Measurements from ENCODE around the gene AP3S2. TPM values are rescaled to one million over a fixed set of nuclear protein-coding genes. Genes with fewer than 3 reads are reported as not detected.

The AP3S2 gene
- total RNA-seq, 1 experiment from 2014 or later, result 23.3 TPM

GRCh38 chr15:89810837-89811236 lies 83.0 kb downstream of the AP3S2 start:
- Histone ChIP-seq H3K27ac (ENCODE audit: low read depth, low read length) (no peak overlapping the region), H3K4me1 (ENCODE audit: control insufficient read depth in 1 of 2, insufficient read depth in 2 of 2, low read length in 2 of 2) (peaks cover 4 to 21% of the 10 kb centered on the region in 2 experiments; a peak in 2 of 4 replicates), H3K9me3 (ENCODE audit: control insufficient read depth in 1 of 2, insufficient read depth in 1 of 2, low read depth in 1 of 2, low read length in 2 of 2) (peaks cover 0 to 3% of the 10 kb centered on the region in 2 experiments; a peak in 1 of 4 replicates), H2AFZ (ENCODE audit: low read depth, low read length, poor library complexity, severe bottlenecking) (no peak overlapping the region), H4K20me1 (ENCODE audit: insufficient read depth) (no peaks in the 10 kb centered on the region), H3K36me3 (ENCODE audit: control insufficient read depth in 1 of 2, insufficient read depth in 2 of 2, low read length in 2 of 2) (no peaks in the 10 kb centered on the region), H3K9ac (ENCODE audit: low read length) (no peak overlapping the region), H3K4me3 (replicated peaks in 1 of 2; ENCODE audit: low read depth in 1 of 2, low read length in 2 of 2) (no peak overlapping the region), H3K9me2 (ENCODE audit: insufficient read depth) (no peaks in the 10 kb centered on the region), H3K27me3 (ENCODE audit: insufficient read depth, low read length) (no peaks in the 10 kb centered on the region), H3K4me2 (ENCODE audit: low read length) (no peak overlapping the region), H3K79me2 (ENCODE audit: insufficient read depth, low read length) (no peaks in the 10 kb centered on the region)
- no peak for DNase-seq (ENCODE audit: low read depth, low spot score)
- RAD21 ChIA-PET (ENCODE audit: low non-redundant PET in 1 of 2, low total read pairs in 2 of 2, uncharacterized antibody in 2 of 2, unreplicated experiment in 2 of 2), result no interaction called here
- no peak for ATAC-seq
- POLR2A ChIA-PET, result no interaction called here
- CTCF ChIA-PET, result no interaction called here
- BruUV-seq (replicated peaks), result no TSS peak
- intact Hi-C loops (cut with micrococcal nuclease), result no loop called here
- TF ChIP-seq TCF7L2 (IDR thresholded peaks at IDR 0.05; ENCODE audit: borderline replicate concordance, extremely low read depth, insufficient read depth, insufficient read length) (no peak), SRF (IDR thresholded peaks at IDR 0.05; ENCODE audit: low read depth) (no peak), ELF1 (IDR thresholded peaks at IDR 0.05; ENCODE audit: borderline replicate concordance, low read depth) (no peak), ZBTB33 (IDR thresholded peaks at IDR 0.05; ENCODE audit: extremely low read depth, insufficient replicate concordance, low read length) (no peak), SP1 (IDR thresholded peaks at IDR 0.05; ENCODE audit: low read depth) (no peak), REST (IDR thresholded peaks at IDR 0.05; ENCODE audit: low read depth) (no peak), RAD21 (IDR thresholded peaks at IDR 0.05; ENCODE audit: low read depth) (no peak), SIN3A (IDR thresholded peaks at IDR 0.05; ENCODE audit: low read depth) (no peak), ZFX (IDR thresholded peaks at IDR 0.05) (no peak), POLR2A (IDR thresholded peaks at IDR 0.05; ENCODE audit: borderline replicate concordance, extremely low read depth, insufficient read depth, insufficient read length) (no peak), EZH2phosphoT487 (IDR thresholded peaks at IDR 0.05; ENCODE audit: borderline replicate concordance) (no peak), FOSL1 (IDR thresholded peaks at IDR 0.05; ENCODE audit: low read depth) (no peak), JUND (IDR thresholded peaks at IDR 0.05) (no peak), CBX3 (IDR thresholded peaks at IDR 0.05; ENCODE audit: low read depth) (no peak), YY1 (IDR thresholded peaks at IDR 0.05; ENCODE audit: extremely low read depth, insufficient replicate concordance, low read depth, low read length) (no peak)
